Fibroblast of villous mesenchyme (primary cell): ENCODE measurements around the gene DPH3. TPM values are rescaled to one million over a fixed set of nuclear protein-coding genes. Genes with fewer than 3 reads are reported as not detected.
A peak's percentile ranks its signal among the peaks of the same experiment; 100 is the strongest.

Experiments used
- DNase-seq: peaks from one replicate; pipeline ENCODE4 v3.0.0-alpha.2; 2010; ENCODE audit warnings: low read depth
- H3K4me3 ChIP-seq: 2 replicates; pipeline ENCODE4 v1.5.1; 2011; ENCODE audit warnings: low read depth, mild to moderate bottlenecking, low read length
- total RNA-seq: library from RNA; depleted of rRNA; stranded (reverse); fragments of >200 nt; gene quantifications from 2 replicates; pipeline ENCODE4 v1.2.3, GENCODE V29; 2012
- TF ChIP-seq, protein P1 (sequence below): IDR thresholded peaks from 2 replicates; pipeline ENCODE4 v1.5.1; 2012; ENCODE audit warnings: low read depth, mild to moderate bottlenecking, low read length; ENCODE audit not compliant: insufficient read depth

The DPH3 gene
- total RNA-seq, 1 donor = 33.2 TPM

DNA sequence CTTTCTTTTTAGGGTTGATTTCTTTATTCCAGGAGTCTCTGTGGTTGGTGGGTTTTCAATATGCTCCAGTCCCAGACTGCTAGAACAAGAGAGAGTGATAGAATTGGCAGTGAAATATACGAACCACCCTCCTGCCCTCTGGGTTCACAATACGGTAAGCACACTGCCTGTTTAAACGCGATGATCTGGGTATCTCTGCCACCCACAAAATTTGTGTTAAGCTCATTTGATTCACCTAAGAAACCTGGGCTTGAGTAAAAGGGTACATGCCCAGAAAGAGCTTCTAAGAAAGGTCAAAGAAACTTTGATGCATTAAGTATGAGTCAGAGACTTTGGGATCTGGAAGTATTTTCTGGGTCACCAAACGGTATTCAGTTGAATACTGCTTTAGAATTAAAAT is 30.1 kb upstream of the DPH3 start:
- DNase-seq = no peak
- TF ChIP-seq, protein P1, sequence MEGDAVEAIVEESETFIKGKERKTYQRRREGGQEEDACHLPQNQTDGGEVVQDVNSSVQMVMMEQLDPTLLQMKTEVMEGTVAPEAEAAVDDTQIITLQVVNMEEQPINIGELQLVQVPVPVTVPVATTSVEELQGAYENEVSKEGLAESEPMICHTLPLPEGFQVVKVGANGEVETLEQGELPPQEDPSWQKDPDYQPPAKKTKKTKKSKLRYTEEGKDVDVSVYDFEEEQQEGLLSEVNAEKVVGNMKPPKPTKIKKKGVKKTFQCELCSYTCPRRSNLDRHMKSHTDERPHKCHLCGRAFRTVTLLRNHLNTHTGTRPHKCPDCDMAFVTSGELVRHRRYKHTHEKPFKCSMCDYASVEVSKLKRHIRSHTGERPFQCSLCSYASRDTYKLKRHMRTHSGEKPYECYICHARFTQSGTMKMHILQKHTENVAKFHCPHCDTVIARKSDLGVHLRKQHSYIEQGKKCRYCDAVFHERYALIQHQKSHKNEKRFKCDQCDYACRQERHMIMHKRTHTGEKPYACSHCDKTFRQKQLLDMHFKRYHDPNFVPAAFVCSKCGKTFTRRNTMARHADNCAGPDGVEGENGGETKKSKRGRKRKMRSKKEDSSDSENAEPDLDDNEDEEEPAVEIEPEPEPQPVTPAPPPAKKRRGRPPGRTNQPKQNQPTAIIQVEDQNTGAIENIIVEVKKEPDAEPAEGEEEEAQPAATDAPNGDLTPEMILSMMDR = no peak
- no peak overlapping the region for H3K4me3 ChIP-seq

DNA sequence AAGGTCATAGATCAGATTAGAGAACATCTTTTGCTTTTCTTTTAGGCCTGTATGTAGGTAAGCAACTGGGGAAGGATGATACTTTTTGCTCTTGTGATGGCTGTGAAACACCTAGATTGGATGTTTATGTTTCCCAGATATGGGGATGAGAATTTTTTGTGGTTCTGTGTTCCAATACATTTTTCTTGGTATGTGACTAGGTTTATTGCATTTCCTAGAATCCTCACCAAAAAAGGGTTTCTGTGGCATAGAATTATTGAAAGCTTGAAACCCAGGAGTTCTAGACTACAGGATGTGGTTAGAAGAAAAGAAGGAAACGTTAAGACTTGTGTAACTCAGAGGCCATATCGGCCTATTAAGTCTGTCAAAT is 26.1 kb upstream of the DPH3 start:
- peak; percentile 73 for DNase-seq
- TF ChIP-seq, protein P1 = no peak
- no peak overlapping the region for H3K4me3 ChIP-seq

DNA sequence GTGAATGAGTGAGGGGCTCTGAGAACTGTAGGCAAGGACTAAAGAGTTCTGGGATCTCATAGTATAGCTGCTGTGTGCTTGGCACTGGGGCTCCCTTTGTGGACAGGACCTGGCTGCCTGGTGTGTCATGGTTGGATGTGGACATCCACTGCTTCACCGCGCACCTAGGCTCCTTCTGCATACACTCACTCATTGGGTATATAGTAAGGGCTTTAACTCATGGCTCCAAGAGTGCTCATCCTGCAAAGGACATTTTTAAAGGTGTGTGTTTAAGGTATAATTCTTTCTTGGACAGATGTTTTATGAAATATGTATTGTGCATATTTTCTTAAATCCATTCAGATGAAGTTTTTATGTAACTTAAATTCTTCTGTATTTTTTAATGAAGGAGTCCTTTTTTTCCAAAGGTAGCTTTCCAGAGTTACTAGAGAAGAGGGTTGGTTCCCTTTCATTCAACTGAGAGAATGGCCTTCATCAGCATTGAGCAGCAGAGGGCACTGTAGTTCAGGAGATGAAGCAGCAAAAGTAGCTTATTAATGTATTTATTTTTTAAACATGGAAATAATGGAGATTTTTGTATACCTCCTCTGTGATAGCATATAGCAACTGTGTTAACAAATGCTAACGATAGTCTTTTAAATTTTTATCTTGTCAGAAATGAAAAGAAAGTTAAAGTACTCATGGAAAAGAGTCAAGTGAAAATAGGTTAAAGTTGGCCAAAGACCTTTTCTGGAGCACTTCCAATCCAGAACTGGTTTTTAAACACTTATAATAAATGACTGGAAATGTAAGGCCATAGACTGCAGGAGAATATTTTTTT is 25.5 kb upstream of the DPH3 start:
- no peak overlapping the region for H3K4me3 ChIP-seq
- TF ChIP-seq, protein P1 = peak; percentile 81
- peak; percentile 73 for DNase-seq

DNA sequence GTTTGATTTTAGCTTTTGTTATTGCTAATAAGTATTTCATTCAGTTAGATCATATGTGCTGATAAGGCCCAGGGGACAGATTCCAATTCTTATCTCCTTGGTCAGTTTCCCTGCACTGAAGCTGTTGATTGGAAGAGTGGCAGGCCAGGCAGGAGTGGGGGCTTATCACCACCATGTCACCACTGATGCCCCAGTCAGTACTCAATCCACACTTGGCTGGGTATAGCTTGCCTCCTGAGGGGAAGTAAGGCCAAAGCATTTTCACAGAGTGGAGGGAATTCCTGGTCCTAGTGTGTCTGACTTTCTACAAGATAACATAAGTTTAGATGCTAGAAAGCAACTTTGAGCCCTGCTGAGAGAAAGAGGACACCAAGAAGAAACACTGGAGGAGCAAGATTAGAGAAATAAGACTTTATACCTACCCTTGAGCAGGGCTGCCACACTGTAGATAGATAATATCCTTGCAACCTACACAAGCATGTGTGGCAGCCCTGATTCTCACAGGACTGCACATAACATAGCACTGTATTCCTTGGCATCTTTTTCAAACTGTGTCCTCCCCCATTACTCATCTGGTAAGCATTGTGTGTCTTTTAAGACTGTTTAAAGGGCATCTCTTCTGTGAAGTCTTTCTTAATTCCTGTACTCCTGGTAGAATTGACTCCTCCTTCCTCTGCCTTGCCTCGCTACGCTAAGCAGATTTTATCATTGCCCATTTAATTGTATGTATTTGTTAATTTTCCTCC is 24.6 kb upstream of the DPH3 start:
- no peak overlapping the region for H3K4me3 ChIP-seq
- no peak for DNase-seq
- TF ChIP-seq, protein P1 = no peak

DNA sequence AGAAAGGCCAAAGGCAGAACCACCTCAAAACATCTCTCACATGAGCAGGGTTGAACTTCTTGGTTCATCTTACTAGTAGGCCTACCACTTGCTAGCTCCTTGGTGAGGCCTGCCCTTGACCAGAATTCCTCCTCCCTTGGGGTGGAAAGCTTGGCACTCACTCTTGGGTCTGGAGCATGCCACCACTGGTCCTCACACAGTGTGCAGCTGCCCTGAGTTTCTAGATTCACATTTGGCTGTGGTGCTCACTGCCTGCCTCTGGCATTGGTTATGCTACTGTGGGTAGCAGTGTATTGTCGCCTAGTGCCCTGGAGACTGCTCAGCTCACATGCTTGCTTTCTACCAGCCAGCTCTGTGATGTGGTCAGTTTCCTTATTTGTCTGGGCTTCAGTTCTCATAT is 23.9 kb upstream of the DPH3 start:
- H3K4me3 ChIP-seq = no peak overlapping the region
- TF ChIP-seq, protein P1 = no peak
- DNase-seq = no peak

DNA sequence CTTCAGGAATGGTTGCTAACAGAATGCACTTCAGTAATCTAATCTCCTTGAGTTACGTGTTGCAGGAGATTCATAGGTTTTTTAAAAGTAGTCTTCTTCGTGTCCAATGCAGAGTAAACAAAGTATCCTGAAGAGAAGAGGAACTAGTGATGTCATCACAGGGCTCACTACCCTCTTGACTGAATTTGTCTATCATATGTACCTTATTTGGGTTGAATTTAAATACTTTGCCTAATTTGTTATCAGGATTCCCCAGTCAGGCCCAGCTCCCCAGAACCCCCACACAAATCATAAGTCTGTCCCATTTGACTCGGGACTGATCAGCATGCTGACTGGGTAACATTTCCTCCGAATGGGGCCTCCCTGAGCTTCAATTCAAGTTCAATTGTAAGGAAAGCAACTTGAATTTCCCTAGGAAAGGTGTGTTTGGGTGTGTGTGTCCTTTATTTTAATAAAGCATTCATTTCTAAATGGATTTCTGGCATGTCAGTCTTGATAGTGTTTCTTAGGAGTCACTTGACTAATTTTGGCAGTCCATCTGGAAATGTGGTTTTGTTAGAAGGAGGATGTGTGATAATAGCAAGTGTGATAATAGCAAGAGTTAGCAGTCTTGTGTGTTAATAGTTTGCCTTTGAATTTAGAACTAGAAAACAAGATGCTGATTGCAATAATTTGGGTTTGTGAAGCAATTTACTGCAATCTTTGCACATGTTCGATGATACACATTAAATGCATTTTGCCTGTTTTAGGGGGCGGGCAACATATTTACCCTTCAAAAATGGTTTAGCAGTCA is 22.2 kb upstream of the DPH3 start:
- DNase-seq = no peak
- H3K4me3 ChIP-seq = no peak overlapping the region
- TF ChIP-seq, protein P1 = no peak
